Stimulated activated memory B cell treated with anti-CD40 and anti-IgM and Interleukin-4, amounts not matched to agents 10 μg/mL and 1 μg/mL and 100 μg/mL, for 72 hours (primary cell): ENCODE data around the gene HDLBP.

Experiments
- ATAC-seq: fragments of 150-1000 bp; cut with Tn5 transposase; 2 replicates; pipeline ENCODE4 v1.10.0; 2021
- H3K27ac Mint-ChIP-seq: one replicate; pipeline ENCODE4 v1.8.0; 2022; ENCODE audit warnings: mild to moderate bottlenecking, mixed read lengths
- H3K27me3 Mint-ChIP-seq: one replicate; pipeline ENCODE4 v1.8.0; 2022; ENCODE audit warnings: mixed read lengths
- H3K36me3 Mint-ChIP-seq: one replicate; pipeline ENCODE4 v1.8.0; 2022; ENCODE audit warnings: mixed read lengths
- H3K4me1 Mint-ChIP-seq: one replicate; pipeline ENCODE4 v1.8.0; 2022; ENCODE audit warnings: mixed read lengths
- H3K4me3 Mint-ChIP-seq: one replicate; pipeline ENCODE4 v1.8.0; 2022; ENCODE audit warnings: mild to moderate bottlenecking, moderate library complexity, mixed read lengths
- H3K9me3 Mint-ChIP-seq: one replicate; pipeline ENCODE4 v1.8.0; 2022; ENCODE audit warnings: mixed read lengths

The HDLBP gene

GRCh38 chr2:241261628-241262027, 53.8 kb downstream of the HDLBP start:
- H3K36me3 Mint-ChIP-seq: peaks cover 66% of the 10 kb centered on the region
- no peaks in the 10 kb centered on the region for H3K9me3 Mint-ChIP-seq
- no peak for ATAC-seq
- no peaks in the 10 kb centered on the region for H3K27me3 Mint-ChIP-seq
- H3K27ac Mint-ChIP-seq: no peak overlapping the region
- no peak overlapping the region for H3K4me3 Mint-ChIP-seq
- no peaks in the 10 kb centered on the region for H3K4me1 Mint-ChIP-seq

GRCh38 chr2:241260911-241261310, 54.6 kb downstream of the HDLBP start:
- Mint-ChIP-seq H3K4me3 (no peak overlapping the region), H3K9me3 (no peaks in the 10 kb centered on the region), H3K27ac (no peak overlapping the region), H3K27me3 (no peaks in the 10 kb centered on the region), H3K36me3 (peaks cover 67% of the 10 kb centered on the region), H3K4me1 (no peaks in the 10 kb centered on the region)
- ATAC-seq: no peak

GRCh38 chr2:241258505-241259280, 56.8 kb downstream of the HDLBP start:
- Mint-ChIP-seq H3K9me3 (no peaks in the 10 kb centered on the region), H3K36me3 (peaks cover 72% of the 10 kb centered on the region), H3K27me3 (no peaks in the 10 kb centered on the region), H3K4me3 (no peak overlapping the region), H3K27ac (no peak overlapping the region), H3K4me1 (no peaks in the 10 kb centered on the region)
- no peak for ATAC-seq

- Mint-ChIP-seq H3K27me3 (no peaks in the 10 kb centered on the region), H3K4me1 (no peaks in the 10 kb centered on the region), H3K4me3 (no peak overlapping the region), H3K36me3 (peaks cover 70% of the 10 kb centered on the region), H3K9me3 (no peaks in the 10 kb centered on the region), H3K27ac (no peak overlapping the region)
- no peak for ATAC-seq
Observed at GRCh38 chr2:241257419-241258032, 57.9 kb downstream of the HDLBP start.

- no peaks in the 10 kb centered on the region for H3K9me3 Mint-ChIP-seq
- no peaks in the 10 kb centered on the region for H3K4me1 Mint-ChIP-seq
- H3K4me3 Mint-ChIP-seq: no peak overlapping the region
- H3K27me3 Mint-ChIP-seq: no peaks in the 10 kb centered on the region
- ATAC-seq: no peak
- H3K27ac Mint-ChIP-seq: no peak overlapping the region
- peaks cover 70% of the 10 kb centered on the region for H3K36me3 Mint-ChIP-seq
Observed at GRCh38 chr2:241256168-241256545, 59.3 kb downstream of the HDLBP start.

GRCh38 chr2:241255542-241256167, 59.8 kb downstream of the HDLBP start:
- Mint-ChIP-seq H3K4me1 (no peaks in the 10 kb centered on the region), H3K27me3 (no peaks in the 10 kb centered on the region), H3K36me3 (peaks cover 67% of the 10 kb centered on the region), H3K4me3 (no peak overlapping the region), H3K9me3 (no peaks in the 10 kb centered on the region), H3K27ac (no peak overlapping the region)
- ATAC-seq: no peak

GRCh38 chr2:241254904-241255351, 60.5 kb downstream of the HDLBP start:
- Mint-ChIP-seq H3K9me3 (no peaks in the 10 kb centered on the region), H3K4me1 (no peaks in the 10 kb centered on the region), H3K36me3 (peaks cover 66% of the 10 kb centered on the region), H3K4me3 (no peak overlapping the region), H3K27ac (no peak overlapping the region), H3K27me3 (no peaks in the 10 kb centered on the region)
- ATAC-seq: no peak

- H3K27me3 Mint-ChIP-seq: no peaks in the 10 kb centered on the region
- H3K9me3 Mint-ChIP-seq: no peaks in the 10 kb centered on the region
- H3K4me3 Mint-ChIP-seq: no peak overlapping the region
- H3K27ac Mint-ChIP-seq: no peak overlapping the region
- ATAC-seq: no peak
- peaks cover 75% of the 10 kb centered on the region for H3K36me3 Mint-ChIP-seq
- peaks cover 5% of the 10 kb centered on the region for H3K4me1 Mint-ChIP-seq
Observed at GRCh38 chr2:241252778-241253475, 62.5 kb downstream of the HDLBP start.

GRCh38 chr2:241249654-241250053, 65.8 kb downstream of the HDLBP start:
- Mint-ChIP-seq H3K27ac (no peak overlapping the region), H3K4me1 (peaks cover 5% of the 10 kb centered on the region), H3K36me3 (peaks cover 81% of the 10 kb centered on the region), H3K4me3 (no peak overlapping the region), H3K9me3 (no peaks in the 10 kb centered on the region), H3K27me3 (no peaks in the 10 kb centered on the region)
- ATAC-seq: no peak

GRCh38 chr2:241248897-241249296, 66.6 kb downstream of the HDLBP start:
- Mint-ChIP-seq H3K27ac (no peak overlapping the region), H3K9me3 (no peaks in the 10 kb centered on the region), H3K36me3 (peaks cover 84% of the 10 kb centered on the region), H3K4me1 (peaks cover 10% of the 10 kb centered on the region), H3K27me3 (no peaks in the 10 kb centered on the region), H3K4me3 (no peak overlapping the region)
- ATAC-seq: no peak

- H3K27ac Mint-ChIP-seq: no peak overlapping the region
- H3K4me3 Mint-ChIP-seq: no peak overlapping the region
- no peaks in the 10 kb centered on the region for H3K9me3 Mint-ChIP-seq
- H3K36me3 Mint-ChIP-seq: peaks cover 86% of the 10 kb centered on the region
- ATAC-seq: no peak
- peaks cover 11% of the 10 kb centered on the region for H3K4me1 Mint-ChIP-seq
- H3K27me3 Mint-ChIP-seq: no peaks in the 10 kb centered on the region
Observed at GRCh38 chr2:241248289-241248688, 67.2 kb downstream of the HDLBP start.

GRCh38 chr2:241244368-241244767, 71.1 kb downstream of the HDLBP start:
- no peak overlapping the region for H3K27ac Mint-ChIP-seq
- H3K27me3 Mint-ChIP-seq: no peaks in the 10 kb centered on the region
- ATAC-seq: no peak
- H3K9me3 Mint-ChIP-seq: no peaks in the 10 kb centered on the region
- peaks cover 11% of the 10 kb centered on the region for H3K4me1 Mint-ChIP-seq
- no peak overlapping the region for H3K4me3 Mint-ChIP-seq
- peaks cover 95% of the 10 kb centered on the region for H3K36me3 Mint-ChIP-seq

GRCh38 chr2:241242306-241242705, 73.2 kb downstream of the HDLBP start:
- H3K4me1 Mint-ChIP-seq: peaks cover 6% of the 10 kb centered on the region
- ATAC-seq: no peak
- no peak overlapping the region for H3K27ac Mint-ChIP-seq
- H3K4me3 Mint-ChIP-seq: no peak overlapping the region
- H3K27me3 Mint-ChIP-seq: no peaks in the 10 kb centered on the region
- H3K9me3 Mint-ChIP-seq: no peaks in the 10 kb centered on the region
- H3K36me3 Mint-ChIP-seq: peaks cover 95% of the 10 kb centered on the region

- Mint-ChIP-seq H3K27ac (no peak overlapping the region), H3K27me3 (no peaks in the 10 kb centered on the region), H3K9me3 (no peaks in the 10 kb centered on the region), H3K4me3 (no peak overlapping the region), H3K4me1 (peaks cover 6% of the 10 kb centered on the region), H3K36me3 (peaks cover 95% of the 10 kb centered on the region)
- ATAC-seq: no peak
Observed at GRCh38 chr2:241241669-241242068, 73.8 kb downstream of the HDLBP start.

GRCh38 chr2:241240320-241241004, 75.0 kb downstream of the HDLBP start:
- ATAC-seq: no peak
- Mint-ChIP-seq H3K4me1 (peaks cover 6% of the 10 kb centered on the region), H3K4me3 (no peak overlapping the region), H3K27ac (no peak overlapping the region), H3K27me3 (no peaks in the 10 kb centered on the region), H3K36me3 (peaks cover 95% of the 10 kb centered on the region), H3K9me3 (no peaks in the 10 kb centered on the region)
